ENCODE measurements around the gene EPB41L2.

The EPB41L2 gene

GRCh38 chr6:130981409-130981808 lies 81.6 kb downstream of the EPB41L2 start:
- no peaks in the 10 kb centered on the region for H3K9me3 ChIP-seq (ENCODE audit: control insufficient read depth, insufficient read depth, low read length)
- H3K36me3 ChIP-seq (ENCODE audit: control insufficient read depth, insufficient read depth, low read length): no peaks in the 10 kb centered on the region
- no peaks in the 10 kb centered on the region for H3K27me3 ChIP-seq (ENCODE audit: control insufficient read depth, insufficient read depth, low read length)
- no peak overlapping the region for H3K9ac ChIP-seq (ENCODE audit: low read depth, low read length)
- H3K4me1 ChIP-seq (ENCODE audit: control insufficient read depth, insufficient read depth, low read length): peaks cover 3% of the 10 kb centered on the region
- no peak overlapping the region for H3K4me3 ChIP-seq (ENCODE audit: low read depth, low read length)

- no peaks in the 10 kb centered on the region for H3K36me3 ChIP-seq (ENCODE audit: control insufficient read depth, insufficient read depth, low read length)
- H3K4me1 ChIP-seq (ENCODE audit: control insufficient read depth, insufficient read depth, low read length): peaks cover 3% of the 10 kb centered on the region
- no peaks in the 10 kb centered on the region for H3K27me3 ChIP-seq (ENCODE audit: control insufficient read depth, insufficient read depth, low read length)
- H3K9me3 ChIP-seq (ENCODE audit: control insufficient read depth, insufficient read depth, low read length): no peaks in the 10 kb centered on the region
- H3K4me3 ChIP-seq (ENCODE audit: low read depth, low read length): no peak overlapping the region
- H3K9ac ChIP-seq (ENCODE audit: low read depth, low read length): no peak overlapping the region
Observed at GRCh38 chr6:130980310-130981032, 82.6 kb downstream of the EPB41L2 start.

GRCh38 chr6:130978660-130979396 lies 84.2 kb downstream of the EPB41L2 start:
- no peaks in the 10 kb centered on the region for H3K27me3 ChIP-seq (ENCODE audit: control insufficient read depth, insufficient read depth, low read length)
- no peaks in the 10 kb centered on the region for H3K9me3 ChIP-seq (ENCODE audit: control insufficient read depth, insufficient read depth, low read length)
- no peaks in the 10 kb centered on the region for H3K36me3 ChIP-seq (ENCODE audit: control insufficient read depth, insufficient read depth, low read length)
- no peak overlapping the region for H3K9ac ChIP-seq (ENCODE audit: low read depth, low read length)
- peaks cover 3% of the 10 kb centered on the region for H3K4me1 ChIP-seq (ENCODE audit: control insufficient read depth, insufficient read depth, low read length)
- no peak overlapping the region for H3K4me3 ChIP-seq (ENCODE audit: low read depth, low read length)

- H3K27me3 ChIP-seq (ENCODE audit: control insufficient read depth, insufficient read depth, low read length): no peaks in the 10 kb centered on the region
- H3K9me3 ChIP-seq (ENCODE audit: control insufficient read depth, insufficient read depth, low read length): no peaks in the 10 kb centered on the region
- peaks cover 3% of the 10 kb centered on the region for H3K4me1 ChIP-seq (ENCODE audit: control insufficient read depth, insufficient read depth, low read length)
- H3K9ac ChIP-seq (ENCODE audit: low read depth, low read length): no peak overlapping the region
- H3K36me3 ChIP-seq (ENCODE audit: control insufficient read depth, insufficient read depth, low read length): no peaks in the 10 kb centered on the region
- no peak overlapping the region for H3K4me3 ChIP-seq (ENCODE audit: low read depth, low read length)
Observed at GRCh38 chr6:130978180-130978579, 84.9 kb downstream of the EPB41L2 start.

- H3K27me3 ChIP-seq (ENCODE audit: control insufficient read depth, insufficient read depth, low read length): no peaks in the 10 kb centered on the region
- H3K36me3 ChIP-seq (ENCODE audit: control insufficient read depth, insufficient read depth, low read length): no peaks in the 10 kb centered on the region
- H3K9me3 ChIP-seq (ENCODE audit: control insufficient read depth, insufficient read depth, low read length): no peaks in the 10 kb centered on the region
- no peaks in the 10 kb centered on the region for H3K4me1 ChIP-seq (ENCODE audit: control insufficient read depth, insufficient read depth, low read length)
- H3K9ac ChIP-seq (ENCODE audit: low read depth, low read length): no peak overlapping the region
- no peak overlapping the region for H3K4me3 ChIP-seq (ENCODE audit: low read depth, low read length)
Observed at GRCh38 chr6:130975325-130975724, 87.7 kb downstream of the EPB41L2 start.

GRCh38 chr6:130973521-130974277 lies 89.3 kb downstream of the EPB41L2 start:
- Histone ChIP-seq H3K36me3 (ENCODE audit: control insufficient read depth, insufficient read depth, low read length) (no peaks in the 10 kb centered on the region), H3K4me3 (ENCODE audit: low read depth, low read length) (no peak overlapping the region), H3K9ac (ENCODE audit: low read depth, low read length) (no peak overlapping the region), H3K27me3 (ENCODE audit: control insufficient read depth, insufficient read depth, low read length) (no peaks in the 10 kb centered on the region), H3K9me3 (ENCODE audit: control insufficient read depth, insufficient read depth, low read length) (no peaks in the 10 kb centered on the region), H3K4me1 (ENCODE audit: control insufficient read depth, insufficient read depth, low read length) (no peaks in the 10 kb centered on the region)

GRCh38 chr6:130971504-130971903 lies 91.5 kb downstream of the EPB41L2 start:
- no peaks in the 10 kb centered on the region for H3K36me3 ChIP-seq (ENCODE audit: control insufficient read depth, insufficient read depth, low read length)
- H3K27me3 ChIP-seq (ENCODE audit: control insufficient read depth, insufficient read depth, low read length): no peaks in the 10 kb centered on the region
- no peak overlapping the region for H3K4me3 ChIP-seq (ENCODE audit: low read depth, low read length)
- no peak overlapping the region for H3K9ac ChIP-seq (ENCODE audit: low read depth, low read length)
- peaks cover 15% of the 10 kb centered on the region for H3K4me1 ChIP-seq (ENCODE audit: control insufficient read depth, insufficient read depth, low read length)
- H3K9me3 ChIP-seq (ENCODE audit: control insufficient read depth, insufficient read depth, low read length): no peaks in the 10 kb centered on the region

GRCh38 chr6:130970839-130971410 lies 92.1 kb downstream of the EPB41L2 start:
- Histone ChIP-seq H3K27me3 (ENCODE audit: control insufficient read depth, insufficient read depth, low read length) (no peaks in the 10 kb centered on the region), H3K9ac (ENCODE audit: low read depth, low read length) (no peak overlapping the region), H3K36me3 (ENCODE audit: control insufficient read depth, insufficient read depth, low read length) (no peaks in the 10 kb centered on the region), H3K4me1 (ENCODE audit: control insufficient read depth, insufficient read depth, low read length) (peaks cover 20% of the 10 kb centered on the region), H3K9me3 (ENCODE audit: control insufficient read depth, insufficient read depth, low read length) (no peaks in the 10 kb centered on the region), H3K4me3 (ENCODE audit: low read depth, low read length) (no peak overlapping the region)

GRCh38 chr6:130969791-130970491 lies 93.1 kb downstream of the EPB41L2 start:
- Histone ChIP-seq H3K9ac (ENCODE audit: low read depth, low read length) (no peak overlapping the region), H3K27me3 (ENCODE audit: control insufficient read depth, insufficient read depth, low read length) (no peaks in the 10 kb centered on the region), H3K9me3 (ENCODE audit: control insufficient read depth, insufficient read depth, low read length) (no peaks in the 10 kb centered on the region), H3K4me1 (ENCODE audit: control insufficient read depth, insufficient read depth, low read length) (peaks cover 20% of the 10 kb centered on the region), H3K4me3 (ENCODE audit: low read depth, low read length) (no peak overlapping the region), H3K36me3 (ENCODE audit: control insufficient read depth, insufficient read depth, low read length) (no peaks in the 10 kb centered on the region)

GRCh38 chr6:130969166-130969565 lies 93.9 kb downstream of the EPB41L2 start:
- Histone ChIP-seq H3K4me1 (ENCODE audit: control insufficient read depth, insufficient read depth, low read length) (peaks cover 20% of the 10 kb centered on the region), H3K4me3 (ENCODE audit: low read depth, low read length) (no peak overlapping the region), H3K9me3 (ENCODE audit: control insufficient read depth, insufficient read depth, low read length) (no peaks in the 10 kb centered on the region), H3K36me3 (ENCODE audit: control insufficient read depth, insufficient read depth, low read length) (no peaks in the 10 kb centered on the region), H3K27me3 (ENCODE audit: control insufficient read depth, insufficient read depth, low read length) (no peaks in the 10 kb centered on the region), H3K9ac (ENCODE audit: low read depth, low read length) (no peak overlapping the region)

GRCh38 chr6:130968476-130968875 lies 94.6 kb downstream of the EPB41L2 start:
- no peaks in the 10 kb centered on the region for H3K36me3 ChIP-seq (ENCODE audit: control insufficient read depth, insufficient read depth, low read length)
- H3K9ac ChIP-seq (ENCODE audit: low read depth, low read length): no peak overlapping the region
- no peaks in the 10 kb centered on the region for H3K9me3 ChIP-seq (ENCODE audit: control insufficient read depth, insufficient read depth, low read length)
- H3K27me3 ChIP-seq (ENCODE audit: control insufficient read depth, insufficient read depth, low read length): no peaks in the 10 kb centered on the region
- H3K4me3 ChIP-seq (ENCODE audit: low read depth, low read length): no peak overlapping the region
- peaks cover 20% of the 10 kb centered on the region for H3K4me1 ChIP-seq (ENCODE audit: control insufficient read depth, insufficient read depth, low read length)
